ENCODE measurements around the gene TULP1.

TULP1 gene

DNA sequence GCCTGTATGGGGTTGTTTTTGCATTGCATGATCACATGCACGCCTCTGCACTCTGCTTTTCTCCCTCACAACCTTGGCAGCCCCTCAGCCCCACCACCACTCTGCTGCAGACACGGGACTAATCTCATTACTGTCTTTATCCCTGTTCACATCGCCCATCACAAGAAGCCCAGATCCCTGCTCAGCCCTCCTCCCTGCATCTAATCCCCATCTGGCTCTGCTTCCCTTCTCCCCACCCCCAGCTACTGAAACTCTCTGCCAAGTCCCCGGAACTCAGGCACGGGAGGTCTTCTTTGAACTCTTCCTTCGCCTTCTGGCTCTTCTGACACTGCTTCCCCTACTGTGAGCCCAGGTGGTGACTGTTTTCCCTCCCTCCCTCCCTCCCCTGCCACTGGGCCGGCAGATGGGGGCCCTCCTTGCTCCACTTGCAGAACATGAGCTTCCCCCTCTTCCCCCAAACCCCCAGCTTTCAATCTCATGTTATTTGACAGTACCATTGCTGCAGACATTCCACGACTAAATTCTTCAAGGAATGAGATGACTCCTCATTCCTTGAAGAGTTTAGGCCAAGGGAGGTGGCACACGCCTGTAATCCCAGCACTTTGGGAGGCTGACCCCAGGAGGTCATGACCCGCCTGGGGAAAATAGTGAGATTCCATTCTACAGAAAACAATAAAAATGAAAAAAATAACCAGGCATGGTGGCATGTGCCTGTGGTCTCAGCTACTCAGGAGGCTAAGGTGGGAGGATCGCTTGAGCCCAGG, 21.9 kb upstream of the TULP1 start:
- TF ChIP-seq, protein P1, sequence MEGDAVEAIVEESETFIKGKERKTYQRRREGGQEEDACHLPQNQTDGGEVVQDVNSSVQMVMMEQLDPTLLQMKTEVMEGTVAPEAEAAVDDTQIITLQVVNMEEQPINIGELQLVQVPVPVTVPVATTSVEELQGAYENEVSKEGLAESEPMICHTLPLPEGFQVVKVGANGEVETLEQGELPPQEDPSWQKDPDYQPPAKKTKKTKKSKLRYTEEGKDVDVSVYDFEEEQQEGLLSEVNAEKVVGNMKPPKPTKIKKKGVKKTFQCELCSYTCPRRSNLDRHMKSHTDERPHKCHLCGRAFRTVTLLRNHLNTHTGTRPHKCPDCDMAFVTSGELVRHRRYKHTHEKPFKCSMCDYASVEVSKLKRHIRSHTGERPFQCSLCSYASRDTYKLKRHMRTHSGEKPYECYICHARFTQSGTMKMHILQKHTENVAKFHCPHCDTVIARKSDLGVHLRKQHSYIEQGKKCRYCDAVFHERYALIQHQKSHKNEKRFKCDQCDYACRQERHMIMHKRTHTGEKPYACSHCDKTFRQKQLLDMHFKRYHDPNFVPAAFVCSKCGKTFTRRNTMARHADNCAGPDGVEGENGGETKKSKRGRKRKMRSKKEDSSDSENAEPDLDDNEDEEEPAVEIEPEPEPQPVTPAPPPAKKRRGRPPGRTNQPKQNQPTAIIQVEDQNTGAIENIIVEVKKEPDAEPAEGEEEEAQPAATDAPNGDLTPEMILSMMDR (IDR thresholded peaks at IDR 0.05; ENCODE audit: poor library complexity, severe bottlenecking): no peak
- Histone ChIP-seq H3K27me3 (ENCODE audit: insufficient read depth, poor library complexity, severe bottlenecking) (no peaks in the 10 kb centered on the region), H3K4me3 (ENCODE audit: severe bottlenecking) (no peak overlapping the region), H3K9me3 (ENCODE audit: severe bottlenecking) (no peaks in the 10 kb centered on the region), H3K36me3 (ENCODE audit: low read depth) (no peaks in the 10 kb centered on the region), H3K4me1 (ENCODE audit: insufficient read depth, poor library complexity, severe bottlenecking) (no peaks in the 10 kb centered on the region), H3K27ac (ENCODE audit: poor library complexity, severe bottlenecking) (no peak overlapping the region)
- DNase-seq (ENCODE audit: low spot score) (no peak), ATAC-seq (ENCODE audit: low read depth) (no peak)

DNA sequence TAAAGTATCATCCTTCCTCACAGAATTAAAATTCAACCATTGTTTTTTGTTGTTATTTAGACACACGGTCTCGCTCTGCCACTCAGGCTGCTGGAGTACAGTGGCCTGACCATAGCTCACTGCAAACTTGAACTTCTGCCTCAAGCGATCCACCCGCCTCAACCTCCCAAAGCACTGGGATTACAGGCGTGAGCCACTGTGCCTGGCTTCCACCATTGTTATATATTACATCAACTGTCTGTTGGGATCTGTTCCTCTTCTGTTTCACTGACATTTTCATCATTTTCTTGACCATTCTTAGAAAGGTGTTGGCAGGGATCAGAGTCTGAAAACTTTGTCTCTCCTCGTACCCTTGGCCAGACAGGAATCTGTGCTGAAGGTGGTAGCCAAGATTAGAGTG, 21.3 kb upstream of the TULP1 start:
- Histone ChIP-seq H3K4me1 (ENCODE audit: insufficient read depth, poor library complexity, severe bottlenecking) (no peaks in the 10 kb centered on the region), H3K4me3 (ENCODE audit: severe bottlenecking) (no peak overlapping the region), H3K36me3 (ENCODE audit: low read depth) (no peaks in the 10 kb centered on the region), H3K27ac (ENCODE audit: poor library complexity, severe bottlenecking) (no peak overlapping the region), H3K9me3 (ENCODE audit: severe bottlenecking) (no peaks in the 10 kb centered on the region), H3K27me3 (ENCODE audit: insufficient read depth, poor library complexity, severe bottlenecking) (no peaks in the 10 kb centered on the region)
- ATAC-seq (ENCODE audit: low read depth) (no peak), DNase-seq (ENCODE audit: low spot score) (no peak)
- TF ChIP-seq, protein P1 (IDR thresholded peaks at IDR 0.05; ENCODE audit: poor library complexity, severe bottlenecking): no peak

DNA sequence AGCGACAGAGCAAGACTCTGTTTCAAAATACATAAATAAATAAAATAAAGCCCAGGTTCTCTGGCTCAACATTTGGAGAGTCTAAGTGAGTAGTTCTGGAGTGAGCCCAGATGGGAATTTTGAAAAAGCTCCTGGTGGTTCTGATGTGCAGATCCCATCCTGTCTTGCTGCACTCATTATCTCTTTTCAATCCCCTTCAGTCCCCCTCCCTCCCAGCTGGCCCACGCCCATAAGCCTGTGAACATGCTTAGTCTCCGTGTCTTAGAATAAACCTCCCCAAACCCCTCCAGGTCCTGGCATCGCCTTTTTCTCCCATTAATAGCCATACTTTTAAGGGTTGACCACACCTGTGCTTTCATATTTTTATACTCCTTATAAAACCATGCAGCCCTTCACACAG, 19.4 kb upstream of the TULP1 start:
- Histone ChIP-seq H3K9me3 (ENCODE audit: severe bottlenecking) (no peaks in the 10 kb centered on the region), H3K4me3 (ENCODE audit: severe bottlenecking) (no peak overlapping the region), H3K27me3 (ENCODE audit: insufficient read depth, poor library complexity, severe bottlenecking) (no peaks in the 10 kb centered on the region), H3K27ac (ENCODE audit: poor library complexity, severe bottlenecking) (no peak overlapping the region), H3K36me3 (ENCODE audit: low read depth) (no peaks in the 10 kb centered on the region), H3K4me1 (ENCODE audit: insufficient read depth, poor library complexity, severe bottlenecking) (no peaks in the 10 kb centered on the region)
- TF ChIP-seq, protein P1 (IDR thresholded peaks at IDR 0.05; ENCODE audit: poor library complexity, severe bottlenecking): no peak
- DNase-seq (ENCODE audit: low spot score) (no peak), ATAC-seq (ENCODE audit: low read depth) (no peak)

DNA sequence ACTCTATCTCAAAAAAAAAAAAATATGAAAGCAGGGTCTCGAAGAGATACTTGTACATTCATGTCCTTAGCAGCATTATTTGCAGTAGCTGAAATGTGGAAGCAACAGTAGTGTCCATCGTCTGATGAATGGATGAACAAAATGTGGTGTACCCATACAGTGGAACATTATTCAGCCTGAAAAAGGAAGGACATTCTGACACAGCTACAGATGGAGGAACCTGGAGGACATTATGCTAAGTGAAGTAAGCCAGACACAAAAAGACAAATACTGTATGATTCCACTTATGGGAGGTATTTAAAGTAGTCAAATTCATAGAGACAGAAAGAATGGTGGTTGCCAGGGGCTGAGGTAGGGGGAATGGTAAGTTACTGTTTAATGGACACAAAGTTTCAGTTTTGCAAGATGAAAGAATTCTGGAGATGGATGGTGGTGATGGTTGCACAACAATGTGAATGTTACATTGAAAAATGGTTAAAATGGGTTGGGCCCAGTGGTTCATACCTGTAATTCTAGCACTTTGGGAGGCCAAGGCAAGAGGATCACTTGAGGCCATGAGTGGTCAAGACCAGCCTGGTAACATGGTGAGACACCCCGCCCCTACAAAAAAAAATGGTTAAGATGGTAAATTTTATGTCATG, 11.8 kb upstream of the TULP1 start:
- H3K27ac ChIP-seq (ENCODE audit: poor library complexity, severe bottlenecking): no peak overlapping the region
- TF ChIP-seq, protein P1 (IDR thresholded peaks at IDR 0.05; ENCODE audit: poor library complexity, severe bottlenecking): no peak
- peaks cover 3% of the 10 kb centered on the region for H3K4me1 ChIP-seq (ENCODE audit: insufficient read depth, poor library complexity, severe bottlenecking)
- no peaks in the 10 kb centered on the region for H3K27me3 ChIP-seq (ENCODE audit: insufficient read depth, poor library complexity, severe bottlenecking)
- ATAC-seq (ENCODE audit: low read depth) (no peak), DNase-seq (ENCODE audit: low spot score) (no peak)
- no peaks in the 10 kb centered on the region for H3K9me3 ChIP-seq (ENCODE audit: severe bottlenecking)
- H3K36me3 ChIP-seq (ENCODE audit: low read depth): no peaks in the 10 kb centered on the region
- no peak overlapping the region for H3K4me3 ChIP-seq (ENCODE audit: severe bottlenecking)
